Neutrophil (primary cell): ENCODE results near the gene CAMTA1.

Experiments
- H3K27ac ChIP-seq: fragments of 200-600 bp; sonication (generic); 2 replicates; pipeline ENCODE4 v1.5.1; 2016; ENCODE audit warnings: mild to moderate bottlenecking, moderate library complexity
- H3K27me3 ChIP-seq: fragments of 200-600 bp; sonication (generic); 2 replicates; pipeline ENCODE4 v1.6.0; 2016; ENCODE audit warnings: mild to moderate bottlenecking
- H3K36me3 ChIP-seq: fragments of 200-600 bp; sonication (generic); 2 replicates; pipeline ENCODE4 v1.5.1; 2017
- H3K4me1 ChIP-seq, 2 experiments: fragments of 200-600 bp in 1 of 2; sonication (generic) in 1 of 2; 1 replicate in 1 of 2; 2 replicates in 1 of 2; pipeline versions ENCODE4 v1.5.1 to v1.6.1; 2013 to 2016; ENCODE audit warnings: low read depth in 1 of 2, low read length in 1 of 2, mild to moderate bottlenecking in 1 of 2, moderate library complexity in 1 of 2; ENCODE audit not compliant: control insufficient read depth in 1 of 2, insufficient read depth in 1 of 2
- H3K4me3 ChIP-seq, 2 experiments: fragments of 200-600 bp in 1 of 2; sonication (generic) in 1 of 2; 1 replicate in 1 of 2; 2 replicates in 1 of 2; pipeline ENCODE4 v1.5.1; 2013 to 2016; ENCODE audit warnings: low read depth in 1 of 2, low read length in 1 of 2, mild to moderate bottlenecking in 1 of 2, moderate library complexity in 1 of 2
- H3K9me3 ChIP-seq: fragments of 200-600 bp; sonication (generic); 2 replicates; pipeline ENCODE4 v1.5.1; 2016
- TF ChIP-seq, protein P1 (sequence below): fragments of 200-600 bp; sonication (generic); IDR thresholded peaks from 2 replicates; pipeline ENCODE4 v1.5.1; 2016; ENCODE audit warnings: antibody characterized with exemption

Gene CAMTA1

DNA sequence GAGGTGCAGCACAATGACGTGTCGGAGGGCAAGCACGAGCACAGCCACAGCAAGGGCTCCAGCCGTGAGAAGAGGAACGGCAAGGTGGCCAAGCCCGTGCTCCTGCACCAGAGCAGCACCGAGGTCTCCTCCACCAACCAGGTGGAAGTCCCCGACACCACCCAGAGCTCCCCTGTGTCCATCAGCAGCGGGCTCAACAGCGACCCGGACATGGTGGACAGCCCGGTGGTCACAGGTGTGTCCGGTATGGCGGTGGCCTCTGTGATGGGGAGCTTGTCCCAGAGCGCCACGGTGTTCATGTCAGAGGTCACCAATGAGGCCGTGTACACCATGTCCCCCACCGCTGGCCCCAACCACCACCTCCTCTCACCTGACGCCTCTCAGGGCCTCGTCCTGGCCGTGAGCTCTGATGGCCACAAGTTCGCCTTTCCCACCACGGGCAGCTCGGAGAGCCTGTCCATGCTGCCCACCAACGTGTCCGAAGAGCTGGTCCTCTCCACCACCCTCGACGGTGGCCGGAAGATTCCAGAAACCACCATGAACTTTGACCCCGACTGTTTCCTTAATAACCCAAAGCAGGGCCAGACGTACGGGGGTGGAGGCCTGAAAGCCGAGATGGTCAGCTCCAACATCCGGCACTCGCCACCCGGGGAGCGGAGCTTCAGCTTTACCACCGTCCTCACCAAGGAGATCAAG is 878.3 kb downstream of the CAMTA1 start:
- TF ChIP-seq, protein P1, sequence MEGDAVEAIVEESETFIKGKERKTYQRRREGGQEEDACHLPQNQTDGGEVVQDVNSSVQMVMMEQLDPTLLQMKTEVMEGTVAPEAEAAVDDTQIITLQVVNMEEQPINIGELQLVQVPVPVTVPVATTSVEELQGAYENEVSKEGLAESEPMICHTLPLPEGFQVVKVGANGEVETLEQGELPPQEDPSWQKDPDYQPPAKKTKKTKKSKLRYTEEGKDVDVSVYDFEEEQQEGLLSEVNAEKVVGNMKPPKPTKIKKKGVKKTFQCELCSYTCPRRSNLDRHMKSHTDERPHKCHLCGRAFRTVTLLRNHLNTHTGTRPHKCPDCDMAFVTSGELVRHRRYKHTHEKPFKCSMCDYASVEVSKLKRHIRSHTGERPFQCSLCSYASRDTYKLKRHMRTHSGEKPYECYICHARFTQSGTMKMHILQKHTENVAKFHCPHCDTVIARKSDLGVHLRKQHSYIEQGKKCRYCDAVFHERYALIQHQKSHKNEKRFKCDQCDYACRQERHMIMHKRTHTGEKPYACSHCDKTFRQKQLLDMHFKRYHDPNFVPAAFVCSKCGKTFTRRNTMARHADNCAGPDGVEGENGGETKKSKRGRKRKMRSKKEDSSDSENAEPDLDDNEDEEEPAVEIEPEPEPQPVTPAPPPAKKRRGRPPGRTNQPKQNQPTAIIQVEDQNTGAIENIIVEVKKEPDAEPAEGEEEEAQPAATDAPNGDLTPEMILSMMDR = no peak
- H3K27me3 ChIP-seq = no peaks in the 10 kb centered on the region
- H3K36me3 ChIP-seq = no peaks in the 10 kb centered on the region
- no peak overlapping the region for H3K4me3 ChIP-seq
- H3K4me1 ChIP-seq = no peaks in the 10 kb centered on the region
- H3K9me3 ChIP-seq = no peaks in the 10 kb centered on the region
- H3K27ac ChIP-seq = no peak overlapping the region

DNA sequence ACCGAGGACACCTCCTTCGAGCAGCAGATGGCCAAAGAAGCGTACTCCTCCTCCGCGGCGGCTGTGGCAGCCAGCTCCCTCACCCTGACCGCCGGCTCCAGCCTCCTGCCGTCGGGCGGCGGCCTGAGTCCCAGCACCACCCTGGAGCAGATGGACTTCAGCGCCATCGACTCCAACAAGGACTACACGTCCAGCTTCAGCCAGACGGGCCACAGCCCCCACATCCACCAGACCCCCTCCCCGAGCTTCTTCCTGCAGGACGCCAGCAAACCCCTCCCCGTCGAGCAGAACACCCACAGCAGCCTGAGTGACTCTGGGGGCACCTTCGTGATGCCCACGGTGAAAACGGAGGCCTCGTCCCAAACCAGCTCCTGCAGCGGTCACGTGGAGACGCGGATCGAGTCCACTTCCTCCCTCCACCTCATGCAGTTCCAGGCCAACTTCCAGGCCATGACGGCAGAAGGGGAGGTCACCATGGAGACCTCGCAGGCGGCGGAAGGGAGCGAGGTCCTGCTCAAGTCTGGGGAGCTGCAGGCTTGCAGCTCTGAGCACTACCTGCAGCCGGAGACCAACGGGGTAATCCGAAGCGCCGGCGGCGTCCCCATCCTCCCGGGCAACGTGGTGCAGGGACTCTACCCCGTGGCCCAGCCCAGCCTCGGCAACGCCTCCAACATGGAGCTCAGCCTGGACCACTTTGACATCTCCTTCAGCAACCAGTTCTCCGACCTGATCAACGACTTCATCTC is 879.1 kb downstream of the CAMTA1 start:
- Histone ChIP-seq H3K27me3 (no peaks in the 10 kb centered on the region), H3K4me1 (no peaks in the 10 kb centered on the region), H3K36me3 (no peaks in the 10 kb centered on the region), H3K4me3 (no peak overlapping the region), H3K27ac (no peak overlapping the region), H3K9me3 (no peaks in the 10 kb centered on the region)
- TF ChIP-seq, protein P1 = no peak

DNA sequence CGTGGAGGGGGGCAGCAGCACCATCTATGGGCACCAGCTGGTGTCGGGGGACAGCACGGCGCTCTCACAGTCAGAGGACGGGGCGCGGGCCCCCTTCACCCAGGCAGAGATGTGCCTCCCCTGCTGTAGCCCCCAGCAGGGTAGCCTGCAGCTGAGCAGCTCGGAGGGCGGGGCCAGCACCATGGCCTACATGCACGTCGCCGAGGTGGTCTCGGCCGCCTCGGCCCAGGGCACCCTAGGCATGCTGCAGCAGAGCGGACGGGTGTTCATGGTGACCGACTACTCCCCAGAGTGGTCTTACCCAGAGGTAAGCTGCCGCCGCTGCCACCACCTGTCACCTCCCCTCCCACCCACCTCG is 879.6 kb downstream of the CAMTA1 start:
- H3K4me1 ChIP-seq = peaks cover 0 to 5% of the 10 kb centered on the region in 2 experiments
- H3K36me3 ChIP-seq = no peaks in the 10 kb centered on the region
- no peak overlapping the region for H3K4me3 ChIP-seq
- H3K9me3 ChIP-seq = no peaks in the 10 kb centered on the region
- H3K27me3 ChIP-seq = peaks cover 4% of the 10 kb centered on the region
- TF ChIP-seq, protein P1 = no peak
- no peak overlapping the region for H3K27ac ChIP-seq

DNA sequence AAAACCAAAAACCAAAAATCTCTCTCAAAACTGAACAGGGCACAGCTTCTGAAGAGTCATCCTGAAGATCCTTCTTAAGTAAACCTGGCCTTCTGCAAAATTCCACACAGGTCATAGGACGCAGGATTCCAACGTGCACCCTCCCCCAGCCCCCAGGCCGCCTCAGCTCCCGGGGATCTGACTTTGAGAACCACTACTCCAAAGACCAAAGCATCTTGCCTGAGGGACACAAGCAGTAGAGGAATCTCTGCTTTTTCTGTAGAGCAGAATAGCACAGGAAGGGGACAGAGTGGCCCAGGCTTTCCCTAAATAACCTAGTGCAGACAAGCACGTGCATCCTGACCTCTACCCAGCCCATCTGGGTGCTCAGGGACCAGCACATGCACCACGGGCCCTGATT is 881.0 kb downstream of the CAMTA1 start:
- TF ChIP-seq, protein P1 = no peak
- Histone ChIP-seq H3K4me3 (no peak overlapping the region), H3K4me1 (peaks cover 0 to 5% of the 10 kb centered on the region in 2 experiments), H3K9me3 (no peaks in the 10 kb centered on the region), H3K36me3 (no peaks in the 10 kb centered on the region), H3K27ac (no peak overlapping the region), H3K27me3 (peaks cover 13% of the 10 kb centered on the region)

DNA sequence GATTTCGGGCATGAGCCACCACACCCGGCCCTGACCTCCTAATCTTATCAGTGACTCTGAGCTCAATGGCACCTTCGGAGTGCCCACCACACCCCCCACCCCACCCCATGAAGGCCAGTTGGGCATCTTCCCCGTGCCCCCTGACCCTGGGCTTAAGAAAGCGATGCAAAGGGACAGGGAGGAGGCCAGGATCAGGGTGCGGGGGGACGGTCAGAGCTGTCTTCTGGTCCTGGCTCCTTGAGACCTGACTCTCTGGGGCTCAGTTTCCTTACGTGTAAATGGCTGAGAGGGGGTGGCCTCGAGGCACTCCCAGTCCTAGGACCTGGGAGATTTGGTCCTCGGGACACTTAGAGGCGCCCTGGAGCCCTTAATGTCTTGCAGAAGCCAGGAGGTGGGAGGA is 881.9 kb downstream of the CAMTA1 start:
- H3K27ac ChIP-seq = no peak overlapping the region
- peaks cover 13% of the 10 kb centered on the region for H3K27me3 ChIP-seq
- H3K4me1 ChIP-seq = peaks cover 0 to 5% of the 10 kb centered on the region in 2 experiments
- no peaks in the 10 kb centered on the region for H3K36me3 ChIP-seq
- no peaks in the 10 kb centered on the region for H3K9me3 ChIP-seq
- no peak overlapping the region for H3K4me3 ChIP-seq
- TF ChIP-seq, protein P1 = no peak
